Activated T-cell treated with anti-CD3 and anti-CD28 coated beads for 4 hours (primary cell): ENCODE measurements around the gene TERT.
"Not testable (repeated sequence)": the region's sequence is repeated elsewhere in the genome, so short reads cannot be mapped to it uniquely, and the experiment has no call there.

ENCODE experiments used
- DNase-seq: peaks from one replicate; pipeline ENCODE4 v3.0.0-alpha.2; 2020

Gene TERT

DNA sequence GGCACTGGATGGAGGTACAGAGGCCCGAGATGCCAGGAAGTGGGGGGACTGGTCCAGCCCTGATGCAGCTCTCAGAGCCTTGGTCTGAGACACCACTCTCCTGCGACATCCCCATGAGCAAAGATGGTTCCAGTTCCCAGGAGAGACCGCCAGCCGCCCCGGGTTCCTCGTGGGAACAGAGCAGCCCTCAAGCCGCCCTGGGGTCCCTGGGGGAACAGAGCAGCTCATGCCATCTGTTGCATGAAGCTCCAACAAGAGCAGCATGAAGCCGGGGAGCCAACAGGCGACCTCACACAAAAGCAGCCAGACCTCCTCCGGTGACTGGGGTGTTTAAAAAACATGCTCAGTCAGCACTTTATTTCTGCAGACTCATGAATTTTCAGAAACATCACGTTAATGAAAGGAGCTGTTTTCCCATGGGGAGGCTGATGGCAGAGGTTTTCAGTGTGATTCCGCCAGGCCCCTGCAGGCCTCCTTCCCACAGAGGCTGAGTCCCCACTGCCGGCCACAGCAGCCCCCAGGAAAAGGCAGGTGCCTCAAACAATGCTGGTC is 63.4 kb downstream of the TERT start:
- no peak for DNase-seq

DNA sequence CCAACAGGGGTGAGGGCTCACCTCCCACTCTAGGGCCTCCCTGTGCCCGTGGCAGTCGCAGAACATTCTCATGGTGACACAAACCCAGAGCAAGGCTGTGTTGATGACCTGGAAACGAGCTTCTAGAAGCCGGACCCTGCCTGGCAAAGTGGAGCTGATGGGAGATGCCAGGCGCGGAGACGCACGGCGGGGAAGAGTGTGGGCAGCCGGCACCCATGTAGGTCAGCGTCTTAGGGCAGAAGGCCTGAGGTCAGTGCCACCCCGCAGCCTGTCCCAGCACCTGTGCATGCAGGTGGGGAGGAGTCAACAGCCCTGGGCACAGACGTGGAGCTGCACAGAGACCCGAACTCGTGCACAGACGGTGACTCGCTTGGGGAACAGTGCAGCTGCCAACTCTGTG is 64.3 kb downstream of the TERT start:
- DNase-seq: no peak

DNA sequence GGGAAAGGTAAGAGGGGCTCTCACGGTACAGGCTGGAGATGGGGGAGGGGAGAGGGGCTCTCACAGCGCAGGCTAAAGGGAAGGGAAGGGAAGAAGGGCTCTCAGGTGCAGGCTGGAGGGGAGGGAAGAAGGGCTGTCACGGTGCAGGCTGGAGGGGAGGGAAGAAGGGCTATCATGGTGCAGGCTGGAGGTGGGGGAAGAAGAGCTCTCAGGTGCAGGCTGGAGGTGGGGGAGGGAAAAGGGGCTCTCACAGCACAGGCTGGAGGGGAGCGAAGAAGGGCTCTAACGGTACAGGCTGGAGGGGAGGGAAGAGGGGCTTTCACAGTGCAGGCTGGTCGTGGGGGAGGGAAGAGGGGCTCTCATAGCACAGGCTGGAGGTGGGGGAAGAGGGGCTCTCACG is 65.0 kb downstream of the TERT start:
- no peak for DNase-seq

DNA sequence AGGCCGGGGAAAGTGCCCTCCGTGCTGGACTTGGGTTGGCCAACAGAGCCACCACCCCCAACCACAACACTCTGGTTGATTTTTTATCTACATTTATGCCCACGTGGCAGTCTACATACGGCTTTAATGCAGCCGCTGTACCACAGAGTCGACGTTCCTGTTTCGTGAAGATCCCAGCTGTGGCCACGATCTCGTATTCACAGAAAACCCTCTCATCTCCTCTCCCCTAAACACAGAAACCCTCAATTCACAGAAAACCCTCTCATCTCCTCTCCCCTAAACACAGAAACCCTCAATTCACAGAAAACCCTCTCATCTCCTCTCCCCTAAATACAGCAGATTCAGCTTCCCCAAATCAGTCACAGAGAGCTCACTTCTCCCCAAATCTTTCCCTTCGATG is 65.8 kb downstream of the TERT start:
- not testable (repeated sequence) for DNase-seq

DNA sequence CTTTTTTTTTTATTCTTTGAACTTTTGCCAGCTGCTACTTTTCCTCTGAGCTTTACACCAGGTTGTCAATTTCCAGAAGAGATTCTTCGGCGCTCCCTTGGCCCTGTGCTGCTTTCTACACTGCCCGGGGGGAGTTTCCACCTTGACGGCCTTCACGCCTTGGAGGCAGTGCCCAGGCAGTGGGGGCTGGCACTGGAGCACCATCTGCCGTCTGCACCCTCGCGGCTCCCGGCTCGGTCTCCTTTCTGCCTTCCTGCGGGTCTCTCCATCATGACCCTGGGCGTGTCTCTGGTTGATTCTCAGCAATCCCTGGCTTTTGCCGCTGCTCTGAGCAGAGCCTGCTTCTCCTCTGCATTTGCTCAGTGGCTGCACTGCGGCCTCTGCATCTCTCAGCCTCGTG is 66.7 kb downstream of the TERT start:
- DNase-seq: no peak

DNA sequence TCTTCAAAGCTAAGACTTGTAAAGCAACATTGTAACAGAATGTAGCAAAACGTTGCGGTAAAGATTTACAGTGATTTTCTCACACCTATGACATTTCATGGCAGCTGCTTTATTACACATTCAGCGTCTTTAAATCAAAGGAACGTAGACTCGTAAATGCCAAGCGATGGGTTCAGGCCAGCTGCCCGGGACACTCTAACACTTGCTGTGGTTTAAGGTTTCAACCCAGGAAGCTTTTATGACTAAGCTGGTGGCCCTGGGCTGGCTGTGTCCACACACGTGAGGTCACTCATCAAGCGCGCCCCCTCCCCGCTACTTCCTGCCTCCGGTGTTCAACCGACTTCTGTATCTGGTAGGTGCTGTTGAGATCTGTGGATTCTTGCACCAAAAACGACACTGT is 67.2 kb downstream of the TERT start:
- no peak for DNase-seq

DNA sequence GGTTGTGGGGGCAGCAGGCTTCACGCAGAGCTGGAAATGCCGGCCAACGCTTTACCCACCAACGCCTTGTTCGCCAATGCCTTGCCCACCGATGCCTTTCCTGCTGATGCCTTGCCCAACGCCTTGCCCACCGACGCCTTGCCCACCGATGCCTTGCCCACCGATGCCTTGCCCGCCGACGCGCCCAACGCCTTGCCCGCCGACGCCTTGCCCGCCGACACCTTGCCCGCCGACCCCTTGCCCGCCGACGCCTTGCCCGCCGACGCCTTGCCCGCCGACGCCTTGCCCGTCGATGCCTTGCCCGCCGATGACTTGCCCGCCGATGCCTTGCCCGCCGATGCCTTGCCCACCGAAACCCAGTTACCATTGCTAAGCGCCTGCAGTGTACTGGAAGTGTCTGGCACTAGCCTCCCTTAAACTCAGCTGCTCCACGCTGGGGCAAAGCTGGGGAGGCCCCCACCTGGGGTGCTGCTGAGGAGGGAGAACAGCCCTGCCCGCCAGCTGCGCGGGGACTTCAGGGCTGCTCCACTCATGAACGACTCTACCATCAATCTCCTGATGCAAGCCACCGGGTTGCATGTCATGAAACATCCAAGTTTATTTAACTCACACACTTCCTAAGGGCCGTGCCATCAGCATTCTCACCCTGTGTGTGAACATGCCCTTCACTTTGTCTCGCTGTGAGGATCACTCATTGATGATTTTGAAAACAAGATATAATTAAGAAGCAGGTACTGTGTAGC is 67.9 kb downstream of the TERT start:
- DNase-seq: no peak

DNA sequence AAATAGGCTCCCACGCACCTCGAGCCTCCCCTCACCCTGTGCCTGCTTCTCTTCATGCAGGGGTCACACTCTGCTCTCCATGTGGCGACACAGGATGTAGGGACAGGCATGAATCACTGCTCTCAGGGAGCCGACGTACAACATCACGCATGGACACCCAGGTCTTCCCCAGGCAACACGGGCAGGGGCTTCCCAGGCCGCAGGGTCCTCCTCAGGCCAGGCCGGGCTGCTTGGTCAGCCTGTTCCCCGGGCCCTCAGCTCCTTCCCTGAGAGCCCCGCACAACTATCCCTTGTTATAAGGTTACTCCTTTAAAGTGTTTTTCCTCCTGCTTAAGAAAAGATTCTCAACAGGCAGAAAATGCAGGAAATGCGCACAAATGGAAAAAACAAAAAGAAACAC is 68.6 kb downstream of the TERT start:
- DNase-seq: no peak

DNA sequence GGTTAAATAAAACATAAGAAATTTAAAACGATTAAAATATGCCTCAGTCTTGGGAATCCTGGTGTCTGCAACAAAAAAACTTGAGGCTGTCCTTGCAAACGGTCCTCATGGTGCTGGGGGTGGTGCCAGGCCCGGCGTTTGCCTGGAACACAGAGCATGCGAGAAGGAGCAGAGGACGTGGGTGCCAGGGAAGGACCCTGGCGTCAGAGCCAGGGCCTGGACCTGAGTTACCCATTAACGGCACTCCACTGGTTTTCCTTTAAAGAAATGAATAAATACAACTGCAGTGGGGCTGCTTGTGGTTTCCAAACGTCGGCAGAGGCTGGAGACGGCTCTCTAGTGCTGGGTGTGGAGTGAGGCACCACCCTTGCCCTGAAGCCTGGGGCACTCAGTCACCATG is 69.8 kb downstream of the TERT start, which contains the start of gene SLC6A18:
TSS of gene SLC6A18 (plus strand) at position 301 of the 400 bp plus-strand sequence. CDS start at position 398, 97 bp downstream.
- DNase-seq: no peak

DNA sequence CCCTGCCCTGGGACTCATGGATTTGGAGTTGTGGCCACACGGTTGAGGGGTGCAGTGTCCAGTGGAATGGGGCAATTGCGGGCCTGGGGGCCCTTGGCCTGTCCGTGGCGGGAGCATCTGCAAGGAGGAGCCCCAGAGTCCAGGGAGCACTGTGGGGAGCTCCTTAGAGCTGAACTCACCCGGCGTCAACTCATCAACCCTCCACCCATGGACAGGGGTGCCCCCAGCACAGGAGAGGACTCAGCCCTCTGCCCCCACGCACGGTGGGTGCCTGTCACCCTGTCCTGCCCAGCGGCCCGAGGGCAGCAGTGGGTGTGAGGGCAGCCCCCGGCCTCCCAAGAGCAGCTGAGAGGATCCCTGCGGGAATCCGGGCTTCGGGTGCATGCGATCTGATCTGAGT is 70.2 kb downstream of the TERT start:
- DNase-seq: no peak

DNA sequence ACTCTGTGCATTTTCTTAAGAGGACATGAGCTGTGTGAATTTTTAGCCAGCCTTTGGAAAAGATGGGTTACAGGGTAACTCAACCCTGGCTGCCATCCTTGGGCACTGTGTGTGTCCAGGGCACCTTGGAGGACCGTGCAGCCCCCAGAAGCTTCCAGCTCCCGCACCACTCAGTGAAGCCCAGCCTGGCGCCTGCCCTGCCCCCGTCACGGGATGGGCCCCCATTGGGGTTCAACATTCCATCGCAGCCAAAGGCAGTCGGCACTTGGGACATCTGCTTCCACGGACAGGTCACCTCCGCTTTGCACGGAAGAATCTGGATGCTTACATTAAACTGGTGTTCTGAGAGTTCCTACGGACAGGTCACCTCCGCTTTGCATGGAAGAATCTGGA is 71.6 kb downstream of the TERT start:
- DNase-seq: no peak

DNA sequence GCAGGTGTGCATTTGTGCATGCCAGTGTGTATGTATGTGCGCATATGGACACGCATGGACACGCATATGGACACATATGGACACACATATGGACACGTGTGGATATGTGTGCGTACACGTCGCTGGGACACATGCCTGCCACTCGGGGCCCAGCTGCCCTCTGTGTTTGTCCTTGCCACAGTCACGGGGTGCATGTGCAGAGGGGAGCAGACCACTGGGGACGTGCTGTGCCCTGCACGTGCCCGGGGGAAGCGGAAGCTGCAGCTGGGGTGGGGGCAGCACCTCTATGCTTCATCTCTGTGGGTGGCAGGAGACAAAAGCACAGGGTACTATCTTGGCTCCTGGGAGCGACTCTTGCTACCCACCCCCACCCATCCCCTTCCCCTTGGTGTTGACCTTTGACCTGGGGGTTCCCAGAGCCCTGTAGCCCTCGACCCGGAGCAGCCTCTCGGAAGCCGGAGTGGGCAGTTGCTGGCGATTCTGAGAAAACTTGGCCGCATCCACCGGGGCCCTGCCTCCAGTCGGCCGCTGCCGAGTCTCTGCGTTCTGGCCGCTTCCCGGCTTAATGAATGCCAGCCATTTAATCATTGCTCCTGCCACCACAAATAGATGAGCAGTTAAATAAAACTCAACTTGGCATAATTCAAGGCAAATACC is 72.1 kb downstream of the TERT start:
- no peak for DNase-seq

DNA sequence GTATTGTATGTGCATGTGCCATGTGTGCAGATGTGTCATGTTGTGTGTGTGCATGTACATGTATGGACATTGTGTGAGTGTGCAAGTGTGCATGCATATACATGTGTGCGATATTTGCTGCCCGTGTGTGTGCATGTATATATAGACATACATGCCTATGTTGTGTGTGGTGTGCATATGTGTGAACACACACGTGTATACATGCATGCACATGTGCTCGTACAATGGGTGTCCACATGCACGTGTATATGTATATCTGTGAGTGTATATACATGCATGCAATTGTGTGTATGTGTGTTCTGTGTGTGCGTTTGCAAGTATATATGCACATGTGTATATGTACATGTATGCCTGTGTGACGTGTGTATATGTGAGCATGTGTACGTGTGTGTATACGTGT is 72.7 kb downstream of the TERT start:
- no peak for DNase-seq

DNA sequence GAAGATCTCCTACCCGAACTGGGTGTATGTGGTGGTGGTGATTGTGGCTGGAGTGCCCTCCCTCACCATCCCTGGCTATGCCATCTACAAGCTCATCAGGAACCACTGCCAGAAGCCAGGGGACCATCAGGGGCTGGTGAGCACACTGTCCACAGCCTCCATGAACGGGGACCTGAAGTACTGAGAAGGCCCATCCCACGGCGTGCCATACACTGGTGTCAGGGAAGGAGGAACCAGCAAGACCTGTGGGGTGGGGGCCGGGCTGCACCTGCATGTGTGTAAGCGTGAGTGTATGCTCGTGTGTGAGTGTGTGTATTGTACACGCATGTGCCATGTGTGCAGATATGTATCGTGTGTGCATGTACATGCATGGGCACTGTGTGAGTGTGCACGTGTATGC is 73.1 kb downstream of the TERT start:
- DNase-seq: no peak

DNA sequence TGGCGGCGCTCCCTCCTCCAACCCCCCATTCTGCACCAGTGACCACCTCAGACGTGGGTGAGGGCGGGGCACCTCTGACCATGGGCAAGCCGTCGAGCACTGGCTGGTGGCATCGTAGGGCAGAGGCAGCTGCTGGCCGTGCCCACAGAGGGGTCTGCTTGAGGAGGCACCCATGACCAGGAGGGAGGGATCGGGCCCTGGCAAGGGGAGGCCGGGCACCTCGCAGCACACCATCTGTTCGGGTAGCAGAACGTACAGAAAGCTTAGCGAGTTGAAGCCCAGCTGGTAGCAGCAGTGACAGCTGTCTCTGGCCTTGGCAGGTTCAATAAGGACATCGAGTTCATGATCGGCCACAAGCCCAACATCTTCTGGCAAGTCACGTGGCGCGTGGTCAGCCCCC is 74.0 kb downstream of the TERT start:
- no peak for DNase-seq

DNA sequence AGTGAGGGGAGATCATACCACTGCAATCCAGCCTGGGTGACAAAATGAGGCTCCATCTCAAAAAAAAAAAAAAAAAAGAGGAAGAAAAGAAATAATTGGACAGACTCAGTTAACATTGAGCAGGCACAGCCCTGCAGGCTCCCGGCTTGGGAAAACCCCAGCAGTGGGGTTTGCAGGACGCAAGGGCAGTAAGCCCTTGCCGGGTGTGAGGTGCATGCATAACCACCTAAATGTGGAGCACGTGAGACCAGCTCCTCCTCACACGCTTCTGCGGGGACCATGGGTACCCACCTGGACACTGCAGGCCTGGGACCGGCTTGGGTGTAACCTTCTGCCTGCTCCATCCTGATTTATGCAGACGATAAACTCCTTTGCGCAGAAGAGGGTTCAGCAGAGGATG is 74.5 kb downstream of the TERT start:
- DNase-seq: no peak

DNA sequence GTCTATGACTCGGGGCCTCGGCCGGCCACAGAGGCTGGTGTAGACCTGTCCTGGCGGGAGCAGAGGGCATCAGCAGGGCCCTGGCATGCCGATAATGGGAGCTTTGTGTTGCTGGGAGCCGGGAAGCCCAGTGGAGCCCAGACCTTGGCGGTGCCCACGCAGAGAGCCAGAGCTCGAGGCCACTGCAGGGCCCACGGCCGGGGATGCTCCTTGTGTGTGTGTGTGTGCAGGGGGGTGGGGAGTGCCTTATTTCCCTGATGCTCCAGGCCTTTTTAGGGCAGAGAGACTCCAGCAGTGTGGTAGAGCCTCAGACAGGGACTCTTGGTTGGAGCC is 75.1 kb downstream of the TERT start:
- no peak for DNase-seq

DNA sequence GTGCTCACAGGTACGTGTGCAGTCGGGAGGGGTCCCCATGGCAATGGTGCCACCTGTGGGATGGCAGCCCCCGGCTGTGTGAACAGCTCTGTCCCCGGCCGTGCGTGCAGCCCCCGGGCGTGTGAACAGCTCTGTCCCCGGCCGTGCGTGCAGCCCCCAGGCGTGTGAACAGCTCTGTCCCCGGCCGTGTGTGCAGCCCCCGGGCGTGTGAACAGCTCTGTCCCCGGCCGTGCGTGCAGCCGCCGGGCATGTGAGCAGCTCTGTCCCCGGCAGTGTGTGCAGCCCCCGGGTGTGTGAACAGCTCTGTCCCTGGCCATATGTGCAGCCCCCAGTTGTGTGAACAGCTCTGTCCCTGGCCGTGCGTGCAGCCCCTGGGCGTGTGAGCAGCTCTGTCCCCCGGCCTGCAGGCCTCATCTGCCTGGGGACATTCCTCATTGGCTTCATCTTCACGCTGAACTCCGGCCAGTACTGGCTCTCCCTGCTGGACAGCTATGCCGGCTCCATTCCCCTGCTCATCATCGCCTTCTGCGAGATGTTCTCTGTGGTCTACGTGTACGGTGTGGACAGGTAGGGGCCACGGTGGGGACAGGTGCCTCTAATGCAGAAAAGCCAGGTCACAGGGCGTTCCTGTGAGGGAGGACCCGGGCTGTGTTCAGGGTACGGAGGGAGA is 75.6 kb downstream of the TERT start:
- no peak for DNase-seq

DNA sequence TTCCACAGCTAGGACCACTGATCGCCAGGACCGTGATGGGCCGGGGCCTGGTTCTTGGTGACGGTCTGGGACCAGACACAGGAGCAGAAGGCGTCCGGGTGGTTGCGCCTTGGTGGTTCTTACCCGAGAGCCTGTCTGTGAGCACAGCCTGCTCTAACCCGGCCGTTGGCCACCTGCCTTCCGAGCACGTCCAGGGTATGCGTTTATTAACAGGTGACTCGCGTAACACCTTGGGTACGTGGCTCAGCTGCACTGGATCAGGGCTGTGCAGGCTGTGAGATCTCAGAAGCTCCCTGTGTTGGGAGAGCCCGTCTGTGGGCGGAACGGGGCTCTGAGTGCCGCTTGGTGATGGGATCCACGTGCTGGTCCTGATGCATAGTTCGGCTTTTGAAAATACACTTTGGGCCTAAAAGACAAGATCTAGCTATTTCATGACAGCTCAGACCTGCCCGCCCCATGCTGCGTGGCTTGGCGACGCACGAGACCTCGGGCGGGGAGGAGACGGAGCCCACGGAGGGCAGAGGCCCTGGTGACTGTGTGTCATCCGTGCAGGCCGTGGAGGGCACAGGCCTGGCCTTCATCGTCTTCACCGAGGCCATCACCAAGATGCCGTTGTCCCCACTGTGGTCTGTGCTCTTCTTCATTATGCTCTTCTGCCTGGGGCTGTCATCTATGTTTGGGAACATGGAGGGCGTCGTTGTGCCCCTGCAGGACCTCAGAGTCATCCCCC is 76.4 kb downstream of the TERT start:
- DNase-seq: no peak

DNA sequence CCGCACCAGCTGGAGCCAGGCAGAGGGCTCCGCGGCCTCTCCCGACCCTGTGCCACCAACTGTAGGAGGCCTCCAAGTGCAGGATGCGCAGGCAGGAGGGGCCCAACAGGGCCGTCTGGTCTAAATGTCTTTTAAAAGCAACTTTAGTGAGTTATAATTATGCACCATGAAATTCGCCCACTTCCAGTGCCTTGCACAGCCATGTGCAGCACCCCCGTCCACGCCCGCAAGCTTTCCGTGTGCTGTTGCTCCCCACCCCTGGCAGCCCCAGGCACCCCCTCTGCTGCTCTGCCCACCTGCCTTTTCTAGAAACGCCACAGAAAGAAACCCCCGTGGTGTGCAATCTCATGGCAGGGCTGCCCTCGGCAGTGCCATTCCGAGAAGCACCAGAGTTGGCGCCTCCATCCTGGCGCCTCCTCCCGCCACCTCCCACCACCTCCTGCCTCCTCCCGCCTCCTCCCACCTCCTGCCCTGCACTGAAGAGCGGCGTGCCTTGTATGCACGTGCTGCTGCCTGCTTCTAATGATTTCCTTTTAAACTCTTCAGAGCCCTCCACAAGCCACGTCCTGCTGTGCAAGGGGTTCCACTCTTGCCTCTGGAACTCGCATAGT is 77.2 kb downstream of the TERT start:
- no peak for DNase-seq

DNA sequence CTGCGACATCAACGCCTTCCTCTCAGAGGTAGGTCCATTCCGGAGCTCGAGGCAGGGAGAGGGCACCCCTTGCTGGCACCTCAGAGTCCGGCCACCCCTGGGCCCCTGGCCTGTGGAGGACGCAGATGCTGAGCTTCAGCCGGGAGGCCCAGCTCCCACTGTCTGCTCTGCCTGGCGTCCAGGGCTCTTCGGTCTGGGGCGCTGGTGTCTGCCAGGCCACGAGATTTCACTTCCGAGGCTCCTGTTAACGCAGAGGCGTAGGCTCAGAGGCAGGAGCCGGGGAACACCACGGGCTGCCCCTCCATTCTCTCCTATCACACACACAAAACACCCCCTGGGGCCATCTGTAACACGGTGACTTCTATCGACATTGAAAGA is 78.0 kb downstream of the TERT start:
- no peak for DNase-seq

DNA sequence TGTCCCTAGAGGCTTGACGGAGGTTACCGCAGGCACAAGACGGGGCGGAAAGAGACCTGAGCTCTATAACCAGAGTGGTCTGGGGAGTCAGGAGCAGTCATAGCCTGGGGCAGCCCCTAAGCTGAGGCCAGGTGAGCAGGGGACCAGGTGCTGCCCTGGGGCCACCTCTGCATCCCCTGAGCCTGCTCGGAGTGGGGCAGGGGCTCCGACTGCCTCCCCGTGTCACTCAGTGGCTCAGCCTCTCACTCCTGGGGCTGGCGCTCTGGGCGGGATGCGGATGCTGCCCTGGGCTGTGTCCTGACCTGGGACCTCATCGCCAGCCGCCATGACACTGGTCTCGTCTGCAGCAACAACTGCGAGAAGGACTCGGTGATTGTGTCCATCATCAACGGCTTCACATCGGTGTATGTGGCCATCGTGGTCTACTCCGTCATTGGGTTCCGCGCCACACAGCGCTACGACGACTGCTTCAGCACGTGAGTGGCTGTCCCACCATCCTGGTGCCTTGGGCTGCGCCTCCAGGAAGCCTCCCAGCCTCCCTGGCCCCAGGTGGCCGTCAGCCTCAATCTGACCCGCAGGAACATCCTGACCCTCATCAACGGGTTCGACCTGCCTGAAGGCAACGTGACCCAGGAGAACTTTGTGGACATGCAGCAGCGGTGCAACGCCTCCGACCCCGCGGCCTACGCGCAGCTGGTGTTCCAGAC is 78.5 kb downstream of the TERT start:
- no peak for DNase-seq
